Uterus (tissue), 2 donors: ENCODE results near the gene ZMYND8.

Experiments used
- POLR2A ChIP-seq, 2 donors: fragments of 450-650 bp; IDR thresholded peaks; one replicate each; pipeline ENCODE4 v1.6.1; 2016; ENCODE audit warnings: antibody characterized with exemption in 2 of 2, mild to moderate bottlenecking in 1 of 2, moderate library complexity in 1 of 2
- TF ChIP-seq, protein P1 (sequence below), 4 experiments: fragments of 200-600 bp in 2 of 4; fragments of 450-650 bp in 2 of 4; sonication (generic) in 2 of 4; IDR thresholded peaks; one replicate each; pipeline ENCODE4 v1.5.1; 2016 to 2019; ENCODE audit warnings: antibody characterized with exemption in 4 of 4, mild to moderate bottlenecking in 2 of 4, moderate library complexity in 1 of 4

- no peak for TF ChIP-seq POLR2A (IDR thresholded peaks at IDR 0.05)
- TF ChIP-seq, protein P1, sequence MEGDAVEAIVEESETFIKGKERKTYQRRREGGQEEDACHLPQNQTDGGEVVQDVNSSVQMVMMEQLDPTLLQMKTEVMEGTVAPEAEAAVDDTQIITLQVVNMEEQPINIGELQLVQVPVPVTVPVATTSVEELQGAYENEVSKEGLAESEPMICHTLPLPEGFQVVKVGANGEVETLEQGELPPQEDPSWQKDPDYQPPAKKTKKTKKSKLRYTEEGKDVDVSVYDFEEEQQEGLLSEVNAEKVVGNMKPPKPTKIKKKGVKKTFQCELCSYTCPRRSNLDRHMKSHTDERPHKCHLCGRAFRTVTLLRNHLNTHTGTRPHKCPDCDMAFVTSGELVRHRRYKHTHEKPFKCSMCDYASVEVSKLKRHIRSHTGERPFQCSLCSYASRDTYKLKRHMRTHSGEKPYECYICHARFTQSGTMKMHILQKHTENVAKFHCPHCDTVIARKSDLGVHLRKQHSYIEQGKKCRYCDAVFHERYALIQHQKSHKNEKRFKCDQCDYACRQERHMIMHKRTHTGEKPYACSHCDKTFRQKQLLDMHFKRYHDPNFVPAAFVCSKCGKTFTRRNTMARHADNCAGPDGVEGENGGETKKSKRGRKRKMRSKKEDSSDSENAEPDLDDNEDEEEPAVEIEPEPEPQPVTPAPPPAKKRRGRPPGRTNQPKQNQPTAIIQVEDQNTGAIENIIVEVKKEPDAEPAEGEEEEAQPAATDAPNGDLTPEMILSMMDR (IDR thresholded peaks at IDR 0.05): no peak
These were observed 5.6 kb downstream of the ZMYND8 start for GRCh38 chr20:47350691-47351545.
